HG03432 (cell line): ENCODE results near the gene PHYHD1.

Experiments used
- ATAC-seq: cut with Tn5 transposase; IDR thresholded peaks from one replicate; pipeline ENCODE4 v1.9.1; 2021; ENCODE audit warnings: mild to moderate bottlenecking, moderate library complexity; ENCODE audit not compliant: unreplicated experiment

PHYHD1 gene

GRCh38 chr9:128920381-128921058, at the start of gene PHYHD1:
PHYHD1 (plus strand) TSS chr9:128920982; CDS start chr9:128922324, 1,342 bp downstream.
- ATAC-seq = no peak

- ATAC-seq = no peak
These were observed 42.9 kb upstream of the PHYHD1 start for GRCh38 chr9:128877852-128878251.

- peak; percentile 87 for ATAC-seq
These were observed 38.7 kb upstream of the PHYHD1 start, which contains the start of the genes KYAT1 and LRRC8A for GRCh38 chr9:128881884-128882676. KYAT1 (minus strand) TSS chr9:128881950; CDS start chr9:128845405, 36,545 bp downstream. LRRC8A (plus strand) TSS chr9:128882133; CDS start chr9:128907165, 25,032 bp downstream.

GRCh38 chr9:128882677-128883603, 37.8 kb upstream of the PHYHD1 start:
- ATAC-seq = no peak

GRCh38 chr9:128884164-128884563, 36.6 kb upstream of the PHYHD1 start:
- ATAC-seq = no peak

GRCh38 chr9:128885376-128885775, 35.4 kb upstream of the PHYHD1 start:
- ATAC-seq = no peak

- ATAC-seq = no peak
These were observed 35.0 kb upstream of the PHYHD1 start for GRCh38 chr9:128885798-128886197.

GRCh38 chr9:128886211-128886891, 34.4 kb upstream of the PHYHD1 start:
- no peak for ATAC-seq

GRCh38 chr9:128887049-128887448, 33.7 kb upstream of the PHYHD1 start:
- no peak for ATAC-seq

GRCh38 chr9:128887914-128888350, 32.9 kb upstream of the PHYHD1 start:
- no peak for ATAC-seq

GRCh38 chr9:128891321-128892220, 29.2 kb upstream of the PHYHD1 start:
- ATAC-seq = no peak

- ATAC-seq = no peak
These were observed 28.4 kb upstream of the PHYHD1 start for GRCh38 chr9:128892221-128892921.

- ATAC-seq = no peak
These were observed 27.4 kb upstream of the PHYHD1 start for GRCh38 chr9:128893354-128893753.

- no peak for ATAC-seq
These were observed 26.0 kb upstream of the PHYHD1 start for GRCh38 chr9:128894764-128895163.

GRCh38 chr9:128895556-128895955, 25.2 kb upstream of the PHYHD1 start:
- no peak for ATAC-seq

- ATAC-seq = no peak
These were observed 22.4 kb upstream of the PHYHD1 start for GRCh38 chr9:128898382-128898781.

GRCh38 chr9:128898845-128899565, 21.8 kb upstream of the PHYHD1 start:
- no peak for ATAC-seq
